NCI-H82 (cell line): ENCODE measurements around the gene CHEK2.
"Not testable (repeated sequence)": the region's sequence is repeated elsewhere in the genome, so short reads cannot be mapped to it uniquely, and the experiment has no call there.

Experiments
- DNase-seq: peaks from one replicate; lab custom pipeline; 2025; lab: John Stamatoyannopoulos, UW

Gene CHEK2

DNA sequence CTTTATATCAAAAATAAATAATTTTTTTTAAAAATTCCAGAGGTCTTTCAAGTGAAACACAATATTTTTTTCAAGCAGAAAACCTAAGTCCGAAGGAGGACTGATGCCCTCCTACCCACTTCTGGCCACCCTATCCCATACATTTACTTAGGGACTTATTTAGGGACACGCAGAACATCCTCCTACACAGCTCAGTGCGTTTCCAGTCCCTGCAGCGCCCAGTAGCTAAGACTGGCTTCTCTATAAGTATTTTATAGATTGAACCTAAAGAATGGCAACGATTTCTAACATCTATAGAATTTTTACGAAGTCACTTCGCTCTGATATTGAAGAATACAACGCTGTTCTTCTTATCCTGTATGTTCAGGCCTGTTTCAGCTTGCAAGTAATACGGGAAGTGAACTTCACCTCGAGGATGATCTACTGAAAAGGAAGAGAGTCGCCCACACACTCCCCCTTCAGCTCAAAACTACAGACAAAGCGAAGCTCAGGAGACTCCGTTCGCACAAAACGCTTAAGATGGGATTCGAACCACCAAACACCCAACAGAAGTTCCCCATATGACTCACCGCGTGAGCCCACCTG, 328 bp downstream of the CHEK2 start:
- DNase-seq, result peak; percentile 52

- not testable (repeated sequence) for DNase-seq
These were observed 2.7 kb downstream of the CHEK2 start for GRCh38 chr22:28738876-28739275.

DNA sequence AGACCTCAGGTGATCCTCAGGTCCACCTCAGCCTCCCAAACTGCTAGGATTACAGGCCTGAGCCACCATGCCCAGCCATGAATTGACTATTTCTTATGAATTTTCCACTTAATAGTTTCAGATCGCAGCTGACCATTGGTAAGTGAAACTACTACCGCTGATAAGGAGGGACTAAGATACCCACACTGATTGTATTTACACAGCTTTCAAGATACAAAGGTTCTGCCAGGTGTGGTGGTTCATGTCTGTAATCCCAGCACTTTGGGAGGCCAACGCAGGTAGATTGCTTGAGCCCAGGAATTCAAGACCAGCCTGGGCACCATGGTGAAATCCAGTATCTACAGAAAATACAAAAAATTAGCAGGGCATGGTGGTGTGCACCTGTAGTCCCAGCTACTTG, 3.9 kb downstream of the CHEK2 start:
- no peak for DNase-seq

DNA sequence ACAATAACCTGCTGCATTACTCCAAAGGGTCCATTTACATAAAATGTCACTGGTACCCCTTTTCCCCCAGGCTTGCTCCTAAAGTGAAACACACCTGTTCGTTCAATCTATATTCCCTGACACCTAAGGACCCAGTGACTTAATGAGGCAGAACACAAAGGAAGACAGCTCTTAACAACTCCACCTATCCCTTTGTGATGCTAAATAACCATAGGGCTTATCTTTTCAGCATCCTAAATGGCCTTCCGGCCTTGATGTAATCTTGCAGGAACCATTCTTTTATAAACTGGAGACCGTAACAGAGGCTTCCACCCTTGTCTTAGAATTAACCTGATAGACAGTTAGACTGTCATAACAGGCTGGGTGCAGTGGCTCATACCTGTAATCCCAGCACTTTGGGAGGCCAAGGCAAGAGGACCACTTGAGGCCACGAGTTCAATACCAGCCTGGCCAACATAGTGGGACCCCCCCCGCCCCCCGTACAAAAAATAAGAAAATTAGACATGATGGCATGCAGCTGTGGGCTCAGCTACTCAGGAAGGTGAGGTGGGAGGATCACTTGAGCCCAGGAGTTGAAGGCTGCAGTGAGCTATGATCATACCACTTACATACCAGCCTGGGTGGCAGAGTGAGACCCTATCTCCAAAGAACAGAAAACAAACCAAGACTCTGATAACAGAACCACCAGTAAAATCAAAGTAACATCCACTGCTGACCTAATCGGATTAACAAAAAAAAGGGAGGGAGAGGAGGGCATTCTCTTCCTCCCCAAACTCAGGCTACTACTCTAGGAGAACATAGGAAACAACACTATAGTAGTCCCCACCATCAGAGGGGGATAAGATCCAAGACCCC, 5.1 kb downstream of the CHEK2 start:
- peak; percentile 1 for DNase-seq

GRCh38 chr22:28734393-28734792, 7.2 kb downstream of the CHEK2 start:
- DNase-seq, result no peak

- DNase-seq, result no peak
These were observed 11.4 kb downstream of the CHEK2 start for GRCh38 chr22:28730179-28730578.

DNA sequence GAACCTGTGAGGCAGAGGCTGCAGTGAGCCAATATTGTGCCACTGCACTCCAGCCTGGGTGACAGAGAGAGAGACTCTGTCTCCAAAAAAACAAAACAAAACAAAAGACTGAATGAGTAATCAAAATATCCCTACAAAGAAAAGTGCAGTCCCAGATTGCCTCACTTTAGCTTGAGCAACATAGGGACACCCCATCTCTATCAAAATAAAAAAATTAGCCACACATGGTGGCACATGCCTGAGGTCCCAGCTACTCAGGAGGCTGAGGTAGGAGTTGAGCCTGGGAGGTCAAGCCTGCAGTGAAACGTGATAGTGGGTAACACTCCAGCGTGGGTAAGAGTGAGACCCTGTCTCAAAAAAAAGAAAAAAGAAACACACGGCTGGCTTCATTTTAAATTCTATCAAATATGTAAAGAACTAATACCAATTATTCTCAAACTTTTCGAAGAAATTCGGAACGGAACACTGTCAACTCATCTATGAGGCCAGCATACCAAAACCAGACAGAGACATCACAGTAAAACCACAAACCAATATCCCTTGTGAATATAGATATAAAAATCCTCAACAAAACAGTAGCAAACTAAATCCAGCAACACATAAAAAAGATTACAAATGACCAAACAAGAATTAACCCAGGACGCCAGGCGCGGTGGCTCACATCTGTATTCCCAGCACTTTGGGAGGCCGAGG, 12.9 kb downstream of the CHEK2 start:
- DNase-seq, result no peak

GRCh38 chr22:28728002-28728401, 13.6 kb downstream of the CHEK2 start:
- no peak for DNase-seq

GRCh38 chr22:28718044-28718443, 23.6 kb downstream of the CHEK2 start:
- no peak for DNase-seq

GRCh38 chr22:28716686-28717085, 24.9 kb downstream of the CHEK2 start:
- DNase-seq, result no peak

DNA sequence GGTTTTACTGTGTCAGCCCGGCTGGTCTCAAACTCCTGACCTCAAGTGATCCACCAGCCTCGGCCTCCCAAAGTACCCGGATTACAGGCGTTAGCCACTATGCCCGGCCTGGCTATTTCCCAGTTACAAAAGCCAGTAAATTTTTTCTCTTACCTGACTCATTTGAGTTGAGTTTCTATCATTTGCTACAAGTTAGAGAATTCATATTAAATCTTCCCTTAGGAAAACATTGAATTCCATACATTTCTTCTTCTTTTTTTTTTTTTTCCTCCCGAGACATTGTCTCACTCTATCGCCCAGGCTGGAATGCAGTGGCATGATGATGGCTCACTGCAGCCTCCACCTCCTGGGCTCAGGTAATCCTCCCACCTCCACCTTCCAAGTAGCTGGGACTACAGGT, 26.0 kb downstream of the CHEK2 start:
- no peak for DNase-seq

- no peak for DNase-seq
These were observed 27.5 kb downstream of the CHEK2 start for GRCh38 chr22:28714043-28714628.

DNA sequence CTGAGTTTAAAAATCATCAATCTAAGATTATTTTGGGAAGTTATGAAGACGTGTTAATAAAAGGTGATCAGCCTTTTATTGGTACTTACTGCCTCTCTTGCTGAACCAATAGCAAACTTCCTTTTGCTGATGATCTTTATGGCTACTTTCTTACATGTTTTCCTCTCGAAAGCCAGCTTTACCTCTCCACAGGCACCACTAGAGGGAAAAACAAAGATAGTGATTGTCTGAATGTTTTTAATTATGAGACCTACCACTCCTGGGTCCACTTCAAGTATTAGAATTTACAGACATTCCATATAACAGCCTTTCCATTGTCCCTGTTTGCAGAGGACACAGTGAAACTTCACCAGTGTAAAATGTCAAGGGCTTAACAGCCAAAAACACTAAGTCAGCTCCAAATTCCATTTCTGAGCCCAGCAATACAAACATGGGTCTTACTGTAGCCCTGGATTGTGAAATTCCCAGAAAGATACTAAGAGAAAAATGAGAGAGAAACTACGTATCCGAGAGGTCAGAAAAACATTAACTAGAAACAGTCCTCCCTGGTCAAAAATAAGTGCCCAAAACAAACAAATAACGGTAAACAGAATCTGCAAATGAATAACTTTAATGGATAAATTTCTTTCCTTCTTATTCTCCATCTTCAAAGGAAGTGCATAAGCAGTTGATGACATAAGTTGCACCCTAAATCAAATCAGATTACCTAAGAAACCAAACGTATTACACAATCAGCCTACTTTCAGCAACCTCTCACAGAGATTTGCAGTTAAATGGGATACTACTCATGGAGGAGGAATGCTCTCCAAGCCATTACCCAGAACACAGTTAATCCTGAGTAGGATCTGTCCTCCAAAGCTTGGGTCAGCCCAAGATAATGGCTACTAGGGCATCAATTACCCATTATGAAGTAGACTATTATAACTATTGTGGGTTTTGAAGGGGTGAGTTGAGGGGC, 29.5 kb downstream of the CHEK2 start:
- DNase-seq, result peak; percentile 25

GRCh38 chr22:28711341-28711740, 30.3 kb downstream of the CHEK2 start:
- no peak for DNase-seq

GRCh38 chr22:28710576-28711191, 30.9 kb downstream of the CHEK2 start:
- DNase-seq, result no peak

DNA sequence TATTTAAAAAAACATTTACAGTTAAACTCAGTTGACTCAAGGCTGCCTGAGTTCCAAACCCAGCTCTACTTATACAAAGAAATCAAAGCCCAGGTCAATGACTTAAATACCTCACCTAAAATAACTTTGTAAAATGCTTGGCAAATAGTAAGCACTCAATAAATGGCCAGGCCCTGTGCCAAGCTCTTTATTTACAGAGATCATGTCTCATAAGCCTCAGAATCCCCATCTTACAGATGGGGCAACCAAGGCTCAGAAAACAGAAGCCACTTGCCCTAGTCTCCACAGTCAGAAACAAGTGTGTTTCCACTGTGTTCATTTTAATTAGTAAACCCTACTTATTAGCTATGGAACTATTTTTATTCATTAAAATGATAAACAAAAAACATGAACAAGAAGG, 31.5 kb downstream of the CHEK2 start:
- DNase-seq, result no peak

GRCh38 chr22:28706845-28707244, 34.8 kb downstream of the CHEK2 start:
- no peak for DNase-seq

- DNase-seq, result no peak
These were observed 38.2 kb downstream of the CHEK2 start for GRCh38 chr22:28703436-28703835.

GRCh38 chr22:28702891-28703290, 38.7 kb downstream of the CHEK2 start:
- no peak for DNase-seq

GRCh38 chr22:28693041-28693760, 48.4 kb downstream of the CHEK2 start:
- DNase-seq, result not testable (repeated sequence)
